ENCODE measurements around the gene ZNF697.

ZNF697 gene

GRCh38 chr1:119675349-119676345 lies 27.6 kb upstream of the ZNF697 start:
- peak overlapping the region; percentile 61 for H3K4me3 Mint-ChIP-seq
- H3K4me1 Mint-ChIP-seq (ENCODE audit: low read depth) = peaks cover 5% of the 10 kb centered on the region
- H3K9me3 Mint-ChIP-seq = no peaks in the 10 kb centered on the region
- no peaks in the 10 kb centered on the region for H3K36me3 Mint-ChIP-seq (ENCODE audit: low read depth)
- H3K27me3 Mint-ChIP-seq = peaks cover 7% of the 10 kb centered on the region
- intact Hi-C loops (cut with micrococcal nuclease) = loop anchor here (1.0 to 2.0 kb wide), 3 partner anchors 62 to 125 kb away; no protein-coding TSS in a partner anchor
- H3K27ac Mint-ChIP-seq = no peak overlapping the region

GRCh38 chr1:119674835-119675289 lies 26.8 kb upstream of the ZNF697 start:
- Mint-ChIP-seq H3K27me3 (peaks cover 8% of the 10 kb centered on the region), H3K4me3 (no peak overlapping the region), H3K27ac (no peak overlapping the region), H3K9me3 (no peaks in the 10 kb centered on the region), H3K4me1 (ENCODE audit: low read depth) (peaks cover 5% of the 10 kb centered on the region), H3K36me3 (ENCODE audit: low read depth) (no peaks in the 10 kb centered on the region)
- intact Hi-C loops (cut with micrococcal nuclease) = loop anchor here (1.0 kb wide), 2 partner anchors 62 to 92 kb away; no protein-coding TSS in a partner anchor

- no peaks in the 10 kb centered on the region for H3K9me3 Mint-ChIP-seq
- peaks cover 5% of the 10 kb centered on the region for H3K4me1 Mint-ChIP-seq (ENCODE audit: low read depth)
- no peak overlapping the region for H3K27ac Mint-ChIP-seq
- H3K4me3 Mint-ChIP-seq = no peak overlapping the region
- peaks cover 13% of the 10 kb centered on the region for H3K27me3 Mint-ChIP-seq
- H3K36me3 Mint-ChIP-seq (ENCODE audit: low read depth) = no peaks in the 10 kb centered on the region
- intact Hi-C loops (cut with micrococcal nuclease) = no loop called here
Measured at GRCh38 chr1:119674111-119674526, 26.1 kb upstream of the ZNF697 start.

GRCh38 chr1:119673171-119673940 lies 25.3 kb upstream of the ZNF697 start:
- Mint-ChIP-seq H3K4me1 (ENCODE audit: low read depth) (peaks cover 5% of the 10 kb centered on the region), H3K36me3 (ENCODE audit: low read depth) (no peaks in the 10 kb centered on the region), H3K4me3 (no peak overlapping the region), H3K27me3 (peaks cover 13% of the 10 kb centered on the region), H3K9me3 (no peaks in the 10 kb centered on the region), H3K27ac (no peak overlapping the region)
- intact Hi-C loops (cut with micrococcal nuclease) = no loop called here

GRCh38 chr1:119670898-119671297 lies 22.8 kb upstream of the ZNF697 start:
- Mint-ChIP-seq H3K4me1 (ENCODE audit: low read depth) (peaks cover 4% of the 10 kb centered on the region), H3K27me3 (peaks cover 7% of the 10 kb centered on the region), H3K36me3 (ENCODE audit: low read depth) (no peaks in the 10 kb centered on the region), H3K9me3 (no peaks in the 10 kb centered on the region), H3K27ac (no peak overlapping the region), H3K4me3 (no peak overlapping the region)
- intact Hi-C loops (cut with micrococcal nuclease) = no loop called here

- Mint-ChIP-seq H3K4me1 (ENCODE audit: low read depth) (peaks cover 2% of the 10 kb centered on the region), H3K27ac (no peak overlapping the region), H3K36me3 (ENCODE audit: low read depth) (no peaks in the 10 kb centered on the region), H3K4me3 (no peak overlapping the region), H3K9me3 (no peaks in the 10 kb centered on the region), H3K27me3 (peaks cover 8% of the 10 kb centered on the region)
- intact Hi-C loops (cut with micrococcal nuclease) = no loop called here
Measured at GRCh38 chr1:119667173-119667572, 19.1 kb upstream of the ZNF697 start.

GRCh38 chr1:119664067-119664466 lies 16.0 kb upstream of the ZNF697 start:
- Mint-ChIP-seq H3K27me3 (peaks cover 9% of the 10 kb centered on the region), H3K27ac (no peak overlapping the region), H3K4me3 (no peak overlapping the region), H3K36me3 (ENCODE audit: low read depth) (no peaks in the 10 kb centered on the region), H3K9me3 (no peaks in the 10 kb centered on the region), H3K4me1 (ENCODE audit: low read depth) (peaks cover 6% of the 10 kb centered on the region)
- intact Hi-C loops (cut with micrococcal nuclease) = no loop called here

GRCh38 chr1:119662034-119662437 lies 14.0 kb upstream of the ZNF697 start:
- no peaks in the 10 kb centered on the region for H3K36me3 Mint-ChIP-seq (ENCODE audit: low read depth)
- no peak overlapping the region for H3K4me3 Mint-ChIP-seq
- intact Hi-C loops (cut with micrococcal nuclease) = no loop called here
- H3K4me1 Mint-ChIP-seq (ENCODE audit: low read depth) = peaks cover 6% of the 10 kb centered on the region
- peaks cover 12% of the 10 kb centered on the region for H3K27me3 Mint-ChIP-seq
- H3K27ac Mint-ChIP-seq = no peak overlapping the region
- no peaks in the 10 kb centered on the region for H3K9me3 Mint-ChIP-seq

GRCh38 chr1:119660253-119661083 lies 12.4 kb upstream of the ZNF697 start:
- H3K27me3 Mint-ChIP-seq = peaks cover 15% of the 10 kb centered on the region
- peaks cover 6% of the 10 kb centered on the region for H3K4me1 Mint-ChIP-seq (ENCODE audit: low read depth)
- intact Hi-C loops (cut with micrococcal nuclease) = no loop called here
- no peaks in the 10 kb centered on the region for H3K9me3 Mint-ChIP-seq
- H3K4me3 Mint-ChIP-seq = no peak overlapping the region
- no peaks in the 10 kb centered on the region for H3K36me3 Mint-ChIP-seq (ENCODE audit: low read depth)
- no peak overlapping the region for H3K27ac Mint-ChIP-seq

GRCh38 chr1:119659628-119660027 lies 11.6 kb upstream of the ZNF697 start:
- H3K9me3 Mint-ChIP-seq = no peaks in the 10 kb centered on the region
- no peaks in the 10 kb centered on the region for H3K36me3 Mint-ChIP-seq (ENCODE audit: low read depth)
- H3K4me3 Mint-ChIP-seq = no peak overlapping the region
- H3K27me3 Mint-ChIP-seq = peaks cover 18% of the 10 kb centered on the region
- intact Hi-C loops (cut with micrococcal nuclease) = loop anchor here (2.0 kb wide), 1 partner anchor 17 kb away; no protein-coding TSS in a partner anchor
- H3K4me1 Mint-ChIP-seq (ENCODE audit: low read depth) = peaks cover 6% of the 10 kb centered on the region
- H3K27ac Mint-ChIP-seq = no peak overlapping the region

- Mint-ChIP-seq H3K4me3 (no peak overlapping the region), H3K27ac (no peak overlapping the region), H3K27me3 (peaks cover 43% of the 10 kb centered on the region)
Measured at GRCh38 chr1:119656410-119656955, 8.4 kb upstream of the ZNF697 start.

GRCh38 chr1:119655154-119655553 lies 7.1 kb upstream of the ZNF697 start:
- intact Hi-C loops (cut with micrococcal nuclease) = no loop called here
- Mint-ChIP-seq H3K4me3 (no peak overlapping the region), H3K36me3 (ENCODE audit: low read depth) (no peaks in the 10 kb centered on the region), H3K27me3 (peaks cover 56% of the 10 kb centered on the region), H3K9me3 (no peaks in the 10 kb centered on the region), H3K4me1 (ENCODE audit: low read depth) (peaks cover 8% of the 10 kb centered on the region), H3K27ac (no peak overlapping the region)

More at GRCh38 chr1:119656410-119656955, 8.4 kb upstream of the ZNF697 start:
- intact Hi-C loops (cut with micrococcal nuclease) = no loop called here
- H3K4me1 Mint-ChIP-seq (ENCODE audit: low read depth) = peaks cover 8% of the 10 kb centered on the region
- H3K36me3 Mint-ChIP-seq (ENCODE audit: low read depth) = no peaks in the 10 kb centered on the region
- H3K9me3 Mint-ChIP-seq = no peaks in the 10 kb centered on the region

GRCh38 chr1:119653839-119654170 lies 5.7 kb upstream of the ZNF697 start:
- Mint-ChIP-seq H3K27me3 (peaks cover 63% of the 10 kb centered on the region), H3K9me3 (no peaks in the 10 kb centered on the region), H3K4me3 (no peak overlapping the region), H3K36me3 (ENCODE audit: low read depth) (no peaks in the 10 kb centered on the region), H3K27ac (no peak overlapping the region), H3K4me1 (ENCODE audit: low read depth) (peaks cover 11% of the 10 kb centered on the region)
- intact Hi-C loops (cut with micrococcal nuclease) = no loop called here

Measured in dendritic cell treated with granulocyte-macrophage colony-stimulating factor and Interleukin-4, amounts not matched to agents 40 ng/mL and 50 ng/mL, for 4 days (primary cell).